Hypothalamus (tissue), 51 donors: ENCODE results near the gene CDC42EP5.

Experiments
- DNase-seq, 51 donors: peaks; one replicate each; lab custom pipeline; 2025; lab: John Stamatoyannopoulos, UW

Gene CDC42EP5

DNA sequence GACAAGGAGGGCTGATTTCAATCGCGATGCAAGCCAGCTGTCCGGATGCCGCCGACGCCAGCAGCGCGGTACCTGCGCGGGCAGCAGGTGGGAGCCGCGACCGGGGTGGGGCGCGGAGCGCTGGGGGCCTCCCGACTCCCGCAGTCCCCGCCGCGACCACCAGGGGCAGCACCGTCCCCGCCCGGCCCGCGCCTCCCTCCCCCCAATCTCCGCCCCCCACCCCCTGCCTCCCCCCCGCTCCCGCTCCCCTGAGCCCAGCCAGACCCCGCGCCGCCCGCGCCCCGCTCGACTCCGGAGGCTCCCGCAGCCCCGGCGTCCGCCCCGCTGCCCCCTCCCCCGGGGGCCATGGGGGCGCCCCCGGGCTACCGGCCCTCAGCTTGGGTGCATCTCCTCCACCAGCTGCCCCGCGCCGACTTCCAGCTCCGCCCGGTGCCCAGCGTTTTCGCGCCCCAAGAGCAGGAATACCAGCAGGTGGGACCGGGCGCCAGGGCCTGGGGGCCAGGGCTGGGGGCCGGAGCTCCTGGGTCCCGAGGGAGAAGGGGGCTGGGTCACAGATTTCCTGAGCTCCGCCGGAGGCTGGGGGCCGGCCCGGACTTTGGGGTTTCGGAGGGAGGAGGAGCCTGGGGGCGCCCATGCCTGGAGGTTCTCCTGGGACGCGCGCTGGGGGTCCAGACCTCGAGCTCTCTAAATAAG, 57.7 kb downstream of the CDC42EP5 start, which contains the start of gene TTYH1:
TSS of gene TTYH1 (plus strand) at position 257 of the 693 bp plus-strand sequence. CDS start at position 346, 89 bp downstream.
- peak in 42 of 51 donors; percentile 22 to 82 (median 52) for DNase-seq
